ENCODE results near the gene HYDIN. TPM values are rescaled to one million over a fixed set of nuclear protein-coding genes. Genes with fewer than 3 reads are reported as not detected.
"Not testable (repeated sequence)": the region's sequence is repeated elsewhere in the genome, so short reads cannot be mapped to it uniquely, and the experiment has no call there.

The HYDIN gene
- total and polyA plus RNA-seq, 2 donors, result 0.15 to 6.8 TPM

- not testable (repeated sequence) for H3K4me1 ChIP-seq (ENCODE audit: insufficient read depth); H3K27ac ChIP-seq (ENCODE audit: low read depth); H3K4me3 ChIP-seq (ENCODE audit: low read depth, low read length); H3K36me3 ChIP-seq (ENCODE audit: insufficient read depth); DNase-seq (ENCODE audit: extremely low spot score)
- 7% methylated on average over 1 of the region's 2 CpGs for WGBS
Measured at GRCh38 chr16:71143246-71143645, 87.3 kb downstream of the HYDIN start.

- not testable (repeated sequence) for DNase-seq (ENCODE audit: extremely low spot score); H3K36me3 ChIP-seq (ENCODE audit: insufficient read depth); H3K4me1 ChIP-seq (ENCODE audit: insufficient read depth); H3K27ac ChIP-seq (ENCODE audit: low read depth); H3K4me3 ChIP-seq (ENCODE audit: low read depth, low read length)
- WGBS, result 89% methylated on average over 1 of the region's 3 CpGs
Measured at GRCh38 chr16:71110565-71110964, 120.0 kb downstream of the HYDIN start.

- not testable (repeated sequence) for H3K27ac ChIP-seq (ENCODE audit: low read depth); DNase-seq (ENCODE audit: extremely low spot score); H3K4me3 ChIP-seq (ENCODE audit: low read depth, low read length); H3K36me3 ChIP-seq (ENCODE audit: insufficient read depth); H3K4me1 ChIP-seq (ENCODE audit: insufficient read depth)
- 10% methylated on average over 1 of the region's 3 CpGs for WGBS
Measured at GRCh38 chr16:71109656-71110208, 120.8 kb downstream of the HYDIN start.

GRCh38 chr16:71105881-71106280, 124.6 kb downstream of the HYDIN start:
- not testable (repeated sequence) for H3K4me1 ChIP-seq (ENCODE audit: insufficient read depth); H3K27ac ChIP-seq (ENCODE audit: low read depth); DNase-seq (ENCODE audit: extremely low spot score); H3K36me3 ChIP-seq (ENCODE audit: insufficient read depth); H3K4me3 ChIP-seq (ENCODE audit: low read depth, low read length)

- H3K4me1 ChIP-seq (ENCODE audit: insufficient read depth); H3K36me3 ChIP-seq (ENCODE audit: insufficient read depth); DNase-seq (ENCODE audit: extremely low spot score); H3K27ac ChIP-seq (ENCODE audit: low read depth); H3K4me3 ChIP-seq (ENCODE audit: low read depth, low read length): not testable (repeated sequence)
- WGBS, result 94% methylated on average over 4 of the region's 6 CpGs
Measured at GRCh38 chr16:71083573-71083972, 146.9 kb downstream of the HYDIN start.

GRCh38 chr16:71080777-71081176, 149.7 kb downstream of the HYDIN start:
- 33% methylated on average over 1 of the region's 1 CpG for WGBS
- not testable (repeated sequence) for H3K4me1 ChIP-seq (ENCODE audit: insufficient read depth); H3K4me3 ChIP-seq (ENCODE audit: low read depth, low read length); DNase-seq (ENCODE audit: extremely low spot score); H3K36me3 ChIP-seq (ENCODE audit: insufficient read depth); H3K27ac ChIP-seq (ENCODE audit: low read depth)

- not testable (repeated sequence) for H3K27ac ChIP-seq (ENCODE audit: low read depth); H3K4me1 ChIP-seq (ENCODE audit: insufficient read depth); DNase-seq (ENCODE audit: extremely low spot score); H3K4me3 ChIP-seq (ENCODE audit: low read depth, low read length); H3K36me3 ChIP-seq (ENCODE audit: insufficient read depth)
- 70% methylated on average over 1 of the region's 1 CpG for WGBS
Measured at GRCh38 chr16:71080262-71080661, 150.3 kb downstream of the HYDIN start.

- H3K36me3 ChIP-seq (ENCODE audit: insufficient read depth); H3K27ac ChIP-seq (ENCODE audit: low read depth); H3K4me1 ChIP-seq (ENCODE audit: insufficient read depth); DNase-seq (ENCODE audit: extremely low spot score); H3K4me3 ChIP-seq (ENCODE audit: low read depth, low read length): not testable (repeated sequence)
- WGBS, result no CpG with 5 or more reads among the region's 1 CpG
Measured at GRCh38 chr16:71070651-71071050, 159.9 kb downstream of the HYDIN start.

- not testable (repeated sequence) for H3K4me1 ChIP-seq (ENCODE audit: insufficient read depth); H3K27ac ChIP-seq (ENCODE audit: low read depth); H3K36me3 ChIP-seq (ENCODE audit: insufficient read depth); DNase-seq (ENCODE audit: extremely low spot score); H3K4me3 ChIP-seq (ENCODE audit: low read depth, low read length)
- 96% methylated on average over 4 of the region's 4 CpGs for WGBS
Measured at GRCh38 chr16:71069842-71070241, 160.7 kb downstream of the HYDIN start.

- H3K27ac ChIP-seq (ENCODE audit: low read depth); H3K36me3 ChIP-seq (ENCODE audit: insufficient read depth); H3K4me1 ChIP-seq (ENCODE audit: insufficient read depth); DNase-seq (ENCODE audit: extremely low spot score); H3K4me3 ChIP-seq (ENCODE audit: low read depth, low read length): not testable (repeated sequence)
- WGBS, result 70% methylated on average over 3 of the region's 3 CpGs
Measured at GRCh38 chr16:71053897-71054609, 176.5 kb downstream of the HYDIN start.

- not testable (repeated sequence) for H3K36me3 ChIP-seq (ENCODE audit: insufficient read depth); H3K4me1 ChIP-seq (ENCODE audit: insufficient read depth); H3K27ac ChIP-seq (ENCODE audit: low read depth); H3K4me3 ChIP-seq (ENCODE audit: low read depth, low read length); DNase-seq (ENCODE audit: extremely low spot score)
- WGBS, result 42% methylated on average over 2 of the region's 2 CpGs
Measured at GRCh38 chr16:71050307-71050706, 180.2 kb downstream of the HYDIN start.

- H3K36me3 ChIP-seq (ENCODE audit: insufficient read depth); H3K4me3 ChIP-seq (ENCODE audit: low read depth, low read length); H3K4me1 ChIP-seq (ENCODE audit: insufficient read depth); DNase-seq (ENCODE audit: extremely low spot score); H3K27ac ChIP-seq (ENCODE audit: low read depth): not testable (repeated sequence)
- WGBS, result 83% methylated on average over 11 of the region's 11 CpGs
Measured at GRCh38 chr16:71039368-71040111, 191.0 kb downstream of the HYDIN start.

- not testable (repeated sequence) for H3K4me3 ChIP-seq (ENCODE audit: low read depth, low read length); H3K36me3 ChIP-seq (ENCODE audit: insufficient read depth); H3K27ac ChIP-seq (ENCODE audit: low read depth); H3K4me1 ChIP-seq (ENCODE audit: insufficient read depth); DNase-seq (ENCODE audit: extremely low spot score)
- WGBS, result 90% methylated on average over 4 of the region's 4 CpGs
Measured at GRCh38 chr16:71038421-71038820, 192.1 kb downstream of the HYDIN start.

GRCh38 chr16:71037987-71038386, 192.5 kb downstream of the HYDIN start:
- H3K36me3 ChIP-seq (ENCODE audit: insufficient read depth); H3K27ac ChIP-seq (ENCODE audit: low read depth); H3K4me1 ChIP-seq (ENCODE audit: insufficient read depth); DNase-seq (ENCODE audit: extremely low spot score); H3K4me3 ChIP-seq (ENCODE audit: low read depth, low read length): not testable (repeated sequence)
- 39% methylated on average over 6 of the region's 6 CpGs for WGBS

All from urinary bladder (tissue), 4 donors.